Left renal cortex interstitium (tissue), 4 donors: ENCODE data around the gene MLX. TPM values are rescaled to one million over a fixed set of nuclear protein-coding genes. Genes with fewer than 3 reads are reported as not detected.
"Not testable (repeated sequence)": the region's sequence is repeated elsewhere in the genome, so short reads cannot be mapped to it uniquely, and the experiment has no call there.

Source experiments
- DNase-seq, 4 donors: peaks; one replicate each; pipeline ENCODE4 v3.0.0-alpha.2; 2013; ENCODE audit warnings: low read depth in 4 of 4, low spot score in 2 of 4, missing footprints in 1 of 4
- polyA plus RNA-seq, 4 donors: library from polyadenylated mRNA; unstranded; fragments of 120-200 nt; gene quantifications; one replicate each; pipeline ENCODE4 v1.2.1, GENCODE V29; 2013; ENCODE audit not compliant: insufficient read length in 4 of 4

MLX gene
- polyA plus RNA-seq, 4 donors: 33.4 to 42.6 (median 35.8) TPM

DNA sequence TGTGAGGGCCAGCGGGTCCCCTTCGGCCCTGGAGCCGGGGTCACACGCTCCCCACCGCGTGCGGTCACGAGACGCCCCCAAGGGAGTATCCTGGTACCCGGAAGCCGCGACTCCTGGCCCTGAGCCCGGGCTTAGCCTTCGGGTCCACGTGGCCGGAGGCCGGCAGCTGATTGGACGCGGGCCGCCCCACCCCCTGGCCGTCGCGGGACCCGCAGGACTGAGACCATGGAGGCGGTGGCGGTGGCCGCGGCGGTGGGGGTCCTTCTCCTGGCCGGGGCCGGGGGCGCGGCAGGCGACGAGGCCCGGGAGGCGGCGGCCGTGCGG is 30.9 kb upstream of the MLX start, which contains the start of gene NAGLU:
Gene NAGLU (plus strand): TSS at position 194 of the 324 bp plus-strand sequence. CDS start 32 bp downstream, at position 226.
- peak in 1 of 4 donors; percentile 81 for DNase-seq

- no peak for DNase-seq
Observed at GRCh38 chr17:42536372-42537155, 30.3 kb upstream of the MLX start.

- no peak for DNase-seq
Observed at GRCh38 chr17:42537156-42537805, 29.6 kb upstream of the MLX start.

GRCh38 chr17:42537826-42538451 is 29.0 kb upstream of the MLX start:
- no peak for DNase-seq

GRCh38 chr17:42538482-42538881 is 28.4 kb upstream of the MLX start:
- no peak for DNase-seq

- DNase-seq: not testable (repeated sequence)
Observed at GRCh38 chr17:42540558-42540957, 26.3 kb upstream of the MLX start.

GRCh38 chr17:42541041-42541833 is 25.7 kb upstream of the MLX start:
- no peak for DNase-seq

- no peak for DNase-seq
Observed at GRCh38 chr17:42543190-42544079, 23.5 kb upstream of the MLX start.

GRCh38 chr17:42544874-42545283 is 22.0 kb upstream of the MLX start:
- DNase-seq: no peak

- not testable (repeated sequence) for DNase-seq
Observed at GRCh38 chr17:42545755-42546505, 21.0 kb upstream of the MLX start.

- DNase-seq: no peak
Observed at GRCh38 chr17:42547001-42547461, 19.9 kb upstream of the MLX start.

DNA sequence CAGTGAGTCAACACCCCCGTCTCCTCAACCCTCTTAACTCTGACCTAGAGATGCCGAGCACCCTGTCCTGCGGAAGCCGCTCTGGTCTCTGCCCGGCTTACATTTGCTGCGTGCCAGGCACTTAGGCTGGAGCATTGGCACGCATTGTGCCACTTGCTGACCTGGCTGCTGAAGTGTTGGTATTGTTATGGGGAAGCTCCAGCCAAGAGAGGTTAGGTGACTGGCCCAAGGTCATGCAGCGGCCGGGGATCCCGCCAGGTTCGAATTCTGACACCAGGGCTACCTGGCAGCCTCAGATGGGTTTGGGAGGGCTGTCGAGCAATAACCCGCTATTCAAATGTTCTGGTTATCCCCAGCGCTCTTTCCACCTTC is 19.2 kb upstream of the MLX start:
- no peak for DNase-seq

- DNase-seq: no peak
Observed at GRCh38 chr17:42548070-42548837, 18.6 kb upstream of the MLX start.

DNA sequence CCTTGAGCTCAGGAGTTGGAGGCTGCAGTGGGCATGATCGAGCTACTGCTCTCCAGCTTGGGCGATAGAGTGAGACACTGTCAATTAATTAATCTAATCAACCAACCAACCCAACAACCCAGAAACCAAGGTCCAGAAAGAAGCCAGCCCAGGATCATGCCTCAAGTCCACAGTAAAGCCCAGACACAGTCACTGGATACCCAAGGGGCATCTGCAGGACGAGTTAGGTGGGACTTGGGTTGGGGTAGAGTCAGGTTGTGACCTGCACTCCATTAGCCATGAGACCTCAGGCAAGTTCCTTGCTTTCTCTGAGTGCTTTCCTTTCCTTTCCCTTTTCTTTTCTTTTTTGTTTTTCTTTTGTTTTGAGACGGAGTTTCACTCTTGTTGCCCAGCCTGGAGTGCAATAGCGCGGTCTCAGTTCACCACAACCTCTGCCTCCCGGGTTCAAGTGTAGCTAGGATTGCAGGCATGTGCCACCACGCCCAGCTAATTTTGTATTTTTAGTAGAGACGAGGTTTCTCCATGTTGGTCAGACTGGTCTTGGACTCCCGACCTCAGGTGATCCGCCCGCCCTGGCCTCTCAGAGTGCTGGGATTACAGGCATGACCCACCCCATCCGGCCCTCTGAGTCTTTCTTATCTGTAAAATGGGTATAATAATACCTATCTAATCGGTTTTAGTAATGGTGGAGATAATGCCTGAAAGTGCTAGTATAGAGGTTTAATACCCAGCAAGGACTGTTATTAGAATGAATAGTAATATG is 17.7 kb upstream of the MLX start:
- no peak for DNase-seq

GRCh38 chr17:42552736-42553135 is 14.2 kb upstream of the MLX start, which contains the start of gene HSD17B1:
Gene HSD17B1, plus strand, starts transcription at chr17:42552923. Its CDS starts 11 bp downstream, at chr17:42552934.
- DNase-seq: not testable (repeated sequence)

DNA sequence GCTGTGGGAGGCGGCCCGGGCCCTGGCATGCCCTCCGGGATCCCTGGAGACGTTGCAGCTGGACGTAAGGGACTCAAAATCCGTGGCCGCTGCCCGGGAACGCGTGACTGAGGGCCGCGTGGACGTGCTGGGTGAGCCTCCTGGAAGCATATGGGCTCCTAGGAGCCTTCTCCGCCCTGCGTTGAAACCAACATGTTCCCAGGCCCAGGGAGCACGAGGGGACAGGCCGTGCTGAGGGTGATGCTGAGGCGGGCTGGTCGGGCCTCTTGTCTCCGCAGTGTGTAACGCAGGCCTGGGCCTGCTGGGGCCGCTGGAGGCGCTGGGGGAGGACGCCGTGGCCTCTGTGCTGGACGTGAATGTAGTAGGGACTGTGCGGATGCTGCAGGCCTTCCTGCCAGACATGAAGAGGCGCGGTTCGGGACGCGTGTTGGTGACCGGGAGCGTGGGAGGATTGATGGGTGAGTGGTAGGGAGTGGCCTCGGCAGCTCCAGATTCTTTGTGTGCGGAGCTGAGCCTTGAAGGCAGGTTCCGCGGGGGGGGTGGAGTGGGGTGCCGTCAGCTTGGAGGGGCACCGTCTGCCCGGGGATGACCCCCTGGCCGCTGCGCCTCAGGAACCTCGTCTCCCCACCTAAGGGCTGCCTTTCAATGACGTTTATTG is 13.6 kb upstream of the MLX start:
- no peak for DNase-seq

GRCh38 chr17:42553866-42554249 is 13.0 kb upstream of the MLX start:
- no peak for DNase-seq
